ENCODE measurements around the gene CHIT1.
"Not testable (repeated sequence)": the region's sequence is repeated elsewhere in the genome, so short reads cannot be mapped to it uniquely, and the experiment has no call there.

DNA sequence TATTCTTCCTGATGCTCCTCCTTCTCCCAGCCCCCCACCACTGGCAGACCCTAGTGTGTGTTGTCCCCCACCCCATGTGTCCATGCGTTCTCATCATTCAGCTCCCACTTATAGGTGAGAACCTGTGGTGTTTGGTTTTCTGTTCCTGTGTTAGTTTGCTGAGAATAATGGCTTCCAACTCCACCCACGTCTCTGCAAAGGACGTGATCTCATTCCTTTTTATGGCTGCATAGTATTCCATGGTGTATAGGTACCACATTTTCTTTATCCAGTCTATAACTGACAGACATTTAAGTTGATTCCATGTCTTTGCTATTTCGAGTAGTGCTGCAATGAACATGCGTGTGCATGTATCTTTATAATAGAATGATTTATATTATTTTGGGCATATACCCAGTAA lies 12.2 kb upstream of the CHIT1 start:
- TF ChIP-seq, protein P1, sequence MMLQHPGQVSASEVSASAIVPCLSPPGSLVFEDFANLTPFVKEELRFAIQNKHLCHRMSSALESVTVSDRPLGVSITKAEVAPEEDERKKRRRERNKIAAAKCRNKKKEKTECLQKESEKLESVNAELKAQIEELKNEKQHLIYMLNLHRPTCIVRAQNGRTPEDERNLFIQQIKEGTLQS (IDR thresholded peaks at IDR 0.05) = not testable (repeated sequence)
- TF ChIP-seq, protein P1 (CRISPR knock-in tag; conservative IDR thresholded peaks at IDR 0.05) = not testable (repeated sequence)
- not testable (repeated sequence) for TF ChIP-seq NCOA4 (IDR thresholded peaks at IDR 0.05; ENCODE audit: partially characterized antibody); RCOR1 (IDR thresholded peaks at IDR 0.05; ENCODE audit: borderline replicate concordance in 1 of 2, low read depth in 2 of 2, low read length in 2 of 2); MXI1 (IDR thresholded peaks at IDR 0.05; ENCODE audit: low read depth, low read length); TBP (optimal IDR thresholded peaks at IDR 0.05; ENCODE audit: low read depth, low read length); MYC (IDR thresholded peaks at IDR 0.05; ENCODE audit: low read depth, low read length); MYC (CRISPR knock-in tag; IDR thresholded peaks at IDR 0.05; ENCODE audit: borderline replicate concordance, low read depth); FUS (optimal IDR thresholded peaks at IDR 0.05; ENCODE audit: low read depth, low read length); POLR2AphosphoS5 (IDR thresholded peaks at IDR 0.05; ENCODE audit: control insufficient read depth, insufficient read depth, low read depth, low read length)
- TF ChIP-seq, protein P2, sequence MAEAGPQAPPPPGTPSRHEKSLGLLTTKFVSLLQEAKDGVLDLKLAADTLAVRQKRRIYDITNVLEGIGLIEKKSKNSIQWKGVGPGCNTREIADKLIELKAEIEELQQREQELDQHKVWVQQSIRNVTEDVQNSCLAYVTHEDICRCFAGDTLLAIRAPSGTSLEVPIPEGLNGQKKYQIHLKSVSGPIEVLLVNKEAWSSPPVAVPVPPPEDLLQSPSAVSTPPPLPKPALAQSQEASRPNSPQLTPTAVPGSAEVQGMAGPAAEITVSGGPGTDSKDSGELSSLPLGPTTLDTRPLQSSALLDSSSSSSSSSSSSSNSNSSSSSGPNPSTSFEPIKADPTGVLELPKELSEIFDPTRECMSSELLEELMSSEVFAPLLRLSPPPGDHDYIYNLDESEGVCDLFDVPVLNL (CRISPR knock-in tag; IDR thresholded peaks at IDR 0.05; ENCODE audit: low read depth) = not testable (repeated sequence)
- TF ChIP-seq, protein P3, sequence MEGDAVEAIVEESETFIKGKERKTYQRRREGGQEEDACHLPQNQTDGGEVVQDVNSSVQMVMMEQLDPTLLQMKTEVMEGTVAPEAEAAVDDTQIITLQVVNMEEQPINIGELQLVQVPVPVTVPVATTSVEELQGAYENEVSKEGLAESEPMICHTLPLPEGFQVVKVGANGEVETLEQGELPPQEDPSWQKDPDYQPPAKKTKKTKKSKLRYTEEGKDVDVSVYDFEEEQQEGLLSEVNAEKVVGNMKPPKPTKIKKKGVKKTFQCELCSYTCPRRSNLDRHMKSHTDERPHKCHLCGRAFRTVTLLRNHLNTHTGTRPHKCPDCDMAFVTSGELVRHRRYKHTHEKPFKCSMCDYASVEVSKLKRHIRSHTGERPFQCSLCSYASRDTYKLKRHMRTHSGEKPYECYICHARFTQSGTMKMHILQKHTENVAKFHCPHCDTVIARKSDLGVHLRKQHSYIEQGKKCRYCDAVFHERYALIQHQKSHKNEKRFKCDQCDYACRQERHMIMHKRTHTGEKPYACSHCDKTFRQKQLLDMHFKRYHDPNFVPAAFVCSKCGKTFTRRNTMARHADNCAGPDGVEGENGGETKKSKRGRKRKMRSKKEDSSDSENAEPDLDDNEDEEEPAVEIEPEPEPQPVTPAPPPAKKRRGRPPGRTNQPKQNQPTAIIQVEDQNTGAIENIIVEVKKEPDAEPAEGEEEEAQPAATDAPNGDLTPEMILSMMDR (IDR thresholded peaks at IDR 0.05 in 2 of 3, conservative IDR thresholded peaks at IDR 0.05 in 1 of 3; ENCODE audit: insufficient read depth in 2 of 3, low read depth in 1 of 3, low read length in 3 of 3) = not testable (repeated sequence)
